ENCODE data around the gene KCNK5.

The KCNK5 gene

GRCh38 chr6:39240155-39240757, 11.0 kb upstream of the KCNK5 start:
- DNase-seq = no peak

- DNase-seq = no peak
Measured at GRCh38 chr6:39239527-39240154, 10.4 kb upstream of the KCNK5 start.

- DNase-seq = no peak
Measured at GRCh38 chr6:39236742-39237141, 7.5 kb upstream of the KCNK5 start.

GRCh38 chr6:39233333-39233732, 4.1 kb upstream of the KCNK5 start:
- DNase-seq = no peak

- DNase-seq = no peak
Measured at GRCh38 chr6:39231521-39232243, 2.4 kb upstream of the KCNK5 start.

GRCh38 chr6:39230654-39231035, 1.4 kb upstream of the KCNK5 start:
- no peak for DNase-seq

GRCh38 chr6:39228111-39228971, 934 bp downstream of the KCNK5 start:
- DNase-seq = no peak

GRCh38 chr6:39227476-39227875, 1.8 kb downstream of the KCNK5 start:
- no peak for DNase-seq

- no peak for DNase-seq
Measured at GRCh38 chr6:39226639-39227329, 2.5 kb downstream of the KCNK5 start.

- no peak for DNase-seq
Measured at GRCh38 chr6:39225946-39226437, 3.3 kb downstream of the KCNK5 start.

GRCh38 chr6:39225543-39225942, 3.7 kb downstream of the KCNK5 start:
- no peak for DNase-seq

- no peak for DNase-seq
Measured at GRCh38 chr6:39224523-39225182, 4.6 kb downstream of the KCNK5 start.

- no peak for DNase-seq
Measured at GRCh38 chr6:39224011-39224410, 5.3 kb downstream of the KCNK5 start.

GRCh38 chr6:39223555-39223954, 5.7 kb downstream of the KCNK5 start:
- DNase-seq = no peak

GRCh38 chr6:39223061-39223460, 6.2 kb downstream of the KCNK5 start:
- DNase-seq = no peak

GRCh38 chr6:39221779-39222641, 7.3 kb downstream of the KCNK5 start:
- no peak for DNase-seq

- DNase-seq = no peak
Measured at GRCh38 chr6:39221115-39221514, 8.2 kb downstream of the KCNK5 start.

- no peak for DNase-seq
Measured at GRCh38 chr6:39218868-39219567, 10.3 kb downstream of the KCNK5 start.

GRCh38 chr6:39217177-39217864, 12.0 kb downstream of the KCNK5 start:
- no peak for DNase-seq
